ENCODE data around the gene NDUFB1. TPM values are rescaled to one million over a fixed set of nuclear protein-coding genes. Genes with fewer than 3 reads are reported as not detected.

Gene NDUFB1
- 100 to 1,000 TPM; 177 to 197 (median 190) TPM for polyA plus RNA-seq (ENCODE audit: insufficient read length in 3 of 3)

DNA sequence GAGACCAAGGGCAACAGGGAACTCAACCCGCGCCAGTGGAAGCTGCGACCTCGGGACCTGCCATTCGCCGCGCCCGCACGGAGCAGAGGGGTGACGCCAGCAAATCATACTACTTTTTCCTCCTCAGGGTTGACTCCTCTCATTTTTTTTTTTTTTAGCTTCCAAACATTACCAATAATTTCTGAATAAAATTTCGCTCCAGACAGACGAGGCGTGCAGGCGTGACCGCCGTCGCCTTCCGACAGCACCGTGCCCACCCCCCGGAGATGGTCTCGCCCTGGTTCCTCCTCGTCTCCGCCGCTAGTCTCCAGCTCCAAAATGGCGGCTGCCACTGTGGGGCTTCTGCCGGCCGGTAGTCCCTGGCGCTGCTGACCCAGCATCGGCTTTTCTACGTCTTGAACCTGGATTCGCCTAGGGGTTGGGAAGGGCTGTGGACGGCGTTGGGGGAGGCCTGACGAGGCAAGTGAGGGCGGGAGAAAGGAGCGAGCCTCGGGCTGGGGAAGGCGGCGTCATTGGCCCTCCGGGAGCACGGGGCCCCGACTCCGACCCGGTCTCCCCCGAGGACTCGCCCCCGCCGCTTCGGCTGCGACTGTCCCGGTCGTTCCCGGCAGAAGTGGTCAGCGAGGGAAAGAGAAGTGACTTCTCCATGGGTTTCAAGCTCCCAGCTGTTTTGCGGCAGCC lies at the start of gene NDUFB1, which contains the start of gene CPSF2:
NDUFB1 (minus strand) TSS at position 37 of the 681 bp plus-strand sequence. CDS start 4,069 bp downstream, outside the sequence.
CPSF2 (plus strand) TSS at position 300 of the 681 bp plus-strand sequence. CDS start 9,016 bp downstream, outside the sequence.
- DNase-seq (ENCODE audit: low read depth in 3 of 3, low spot score in 2 of 3) = peak; percentile 69 to 79 (median 73)

DNA sequence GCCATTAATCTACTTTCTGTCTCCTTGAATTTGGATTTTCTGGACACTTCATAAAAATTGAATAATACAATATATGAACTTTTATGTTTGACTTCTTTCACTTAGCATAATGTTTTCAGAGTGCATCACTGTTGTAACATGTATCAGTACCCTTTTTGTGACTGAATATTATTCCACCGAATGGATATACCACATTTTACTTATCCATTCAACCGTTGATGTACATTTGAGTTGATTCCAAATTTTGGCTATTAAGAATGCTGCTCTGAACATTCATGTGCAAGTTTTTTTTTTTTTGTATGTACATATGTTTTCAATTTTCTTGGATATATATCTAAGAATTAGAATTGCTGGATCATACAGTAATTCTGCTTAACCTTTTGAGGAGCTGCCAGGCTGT lies 43.5 kb upstream of the NDUFB1 start:
- no peak for DNase-seq (ENCODE audit: low read depth in 3 of 3, low spot score in 2 of 3)

DNA sequence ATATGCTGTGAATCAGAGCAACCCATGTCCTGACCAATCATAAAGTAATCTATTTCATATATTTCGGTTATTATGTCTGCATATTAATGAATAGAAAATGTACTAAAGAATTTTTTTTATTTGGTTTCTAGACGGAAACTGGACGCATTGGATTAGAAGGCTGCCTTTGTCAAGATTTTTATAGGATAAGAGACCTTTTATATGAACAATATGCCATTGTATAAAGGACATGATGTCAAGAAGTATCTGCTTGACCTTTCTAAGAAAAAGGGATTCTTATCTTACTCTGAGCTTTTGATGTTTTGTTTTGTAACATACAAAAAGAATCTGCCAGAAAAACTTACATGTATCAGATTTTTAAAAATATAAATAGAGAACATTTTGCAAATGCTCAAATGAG lies 40.0 kb upstream of the NDUFB1 start:
- no peak for DNase-seq (ENCODE audit: low read depth in 3 of 3, low spot score in 2 of 3)

DNA sequence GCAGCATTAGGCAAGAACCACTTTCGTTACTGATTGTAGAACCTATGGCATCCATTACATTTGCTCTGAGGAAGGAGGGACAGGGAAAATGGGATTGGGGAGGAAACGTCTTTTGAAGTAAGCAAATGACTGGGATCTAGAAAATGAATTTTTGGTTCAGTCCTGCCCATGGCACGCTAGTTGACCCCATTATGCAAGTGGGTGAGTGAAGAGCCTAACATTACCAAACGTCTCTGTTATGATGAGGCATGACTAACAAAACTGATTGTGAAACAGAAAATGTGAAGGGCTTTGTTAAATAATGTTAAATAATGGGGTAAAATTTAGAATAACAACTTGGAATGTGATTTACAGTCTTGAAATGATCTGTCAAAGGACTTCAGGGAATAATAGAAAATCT lies 39.1 kb upstream of the NDUFB1 start:
- DNase-seq (ENCODE audit: low read depth in 3 of 3, low spot score in 2 of 3) = no peak

DNA sequence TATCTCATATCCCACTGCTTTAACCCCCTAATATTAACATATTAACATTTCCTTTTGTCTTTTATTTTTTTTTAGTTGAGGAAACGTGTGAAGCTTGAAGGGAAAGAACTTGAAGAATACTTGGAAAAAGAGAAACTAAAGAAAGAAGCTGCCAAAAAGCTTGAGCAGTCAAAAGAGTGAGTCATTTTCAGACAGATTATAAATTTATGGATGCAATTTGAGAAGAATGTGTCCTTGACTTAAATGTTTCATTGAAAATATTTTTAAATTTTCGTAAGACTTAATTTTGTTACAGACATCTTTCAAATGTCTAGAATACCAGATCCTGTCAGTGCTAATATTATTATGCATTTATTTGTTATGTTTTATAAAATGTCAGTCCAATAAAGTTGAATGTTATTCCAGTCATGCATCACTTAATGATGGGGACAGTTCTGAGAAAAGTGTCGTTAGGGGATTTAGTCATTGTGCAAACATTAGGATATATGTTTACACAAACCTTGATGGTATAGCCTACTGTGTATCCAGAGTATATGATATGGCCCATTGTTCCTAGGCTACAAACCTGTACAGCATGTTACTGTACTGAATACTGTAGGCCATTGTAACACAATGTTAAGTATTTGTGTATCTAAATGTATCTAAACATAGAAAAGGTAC lies 32.9 kb upstream of the NDUFB1 start:
- no peak for DNase-seq (ENCODE audit: low read depth in 3 of 3, low spot score in 2 of 3)

DNA sequence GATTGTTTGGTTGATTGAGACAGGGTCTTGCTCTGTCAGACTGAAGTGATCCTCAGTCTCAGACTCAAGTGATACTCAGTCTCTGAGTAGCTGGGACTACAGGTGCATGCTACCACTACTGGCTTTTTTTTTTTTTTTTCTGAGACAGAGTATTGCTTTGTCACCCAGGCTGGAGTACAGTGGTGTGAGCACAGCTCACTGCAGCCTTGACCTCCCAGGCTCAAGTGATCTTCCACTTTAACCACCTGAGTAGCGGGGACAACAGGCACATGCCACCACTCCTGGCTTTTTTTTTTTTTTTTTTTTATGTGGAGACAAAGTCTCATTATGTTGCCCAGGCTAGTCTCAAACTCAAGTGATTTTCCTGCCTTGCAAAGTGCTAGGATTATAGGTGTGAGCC lies 32.1 kb upstream of the NDUFB1 start:
- no peak for DNase-seq (ENCODE audit: low read depth in 3 of 3, low spot score in 2 of 3)

DNA sequence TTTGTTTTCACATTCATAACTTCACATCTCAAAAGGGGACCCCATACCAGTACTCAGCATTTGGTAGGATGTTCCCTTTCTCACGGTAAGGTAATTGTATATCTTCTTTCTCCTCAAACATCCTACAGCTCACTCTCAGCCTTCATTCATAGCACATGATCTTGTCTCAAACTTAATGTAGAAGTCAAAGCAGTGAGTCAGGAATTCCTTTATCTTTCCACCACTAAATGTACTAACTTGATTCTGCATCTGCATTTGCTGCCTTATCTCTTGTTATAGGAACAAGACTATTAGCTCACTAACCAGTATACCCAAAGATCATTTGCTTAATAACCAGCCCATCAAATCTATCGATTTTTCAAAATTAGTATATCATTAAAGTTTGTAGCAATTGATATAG lies 23.2 kb upstream of the NDUFB1 start:
- no peak for DNase-seq (ENCODE audit: low read depth in 3 of 3, low spot score in 2 of 3)

DNA sequence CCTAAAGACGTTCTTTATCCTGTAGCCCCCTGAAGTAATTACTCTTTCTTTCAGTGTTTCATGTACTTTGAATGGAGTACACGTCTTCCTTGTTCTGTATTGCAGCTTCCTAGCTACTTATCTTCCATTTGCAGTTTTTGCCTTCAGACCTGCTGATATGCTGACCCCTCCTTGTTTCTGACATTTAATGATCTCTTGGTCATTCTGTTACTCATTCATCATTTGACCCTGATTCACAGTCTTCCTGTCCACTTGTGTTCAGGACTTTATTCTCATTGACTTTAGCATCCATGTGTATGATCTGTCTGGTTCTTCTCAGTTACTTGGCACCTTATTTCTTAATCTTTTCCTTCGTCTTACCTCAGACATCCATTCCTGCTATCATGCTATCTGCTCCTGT lies 22.5 kb upstream of the NDUFB1 start:
- no peak for DNase-seq (ENCODE audit: low read depth in 3 of 3, low spot score in 2 of 3)

DNA sequence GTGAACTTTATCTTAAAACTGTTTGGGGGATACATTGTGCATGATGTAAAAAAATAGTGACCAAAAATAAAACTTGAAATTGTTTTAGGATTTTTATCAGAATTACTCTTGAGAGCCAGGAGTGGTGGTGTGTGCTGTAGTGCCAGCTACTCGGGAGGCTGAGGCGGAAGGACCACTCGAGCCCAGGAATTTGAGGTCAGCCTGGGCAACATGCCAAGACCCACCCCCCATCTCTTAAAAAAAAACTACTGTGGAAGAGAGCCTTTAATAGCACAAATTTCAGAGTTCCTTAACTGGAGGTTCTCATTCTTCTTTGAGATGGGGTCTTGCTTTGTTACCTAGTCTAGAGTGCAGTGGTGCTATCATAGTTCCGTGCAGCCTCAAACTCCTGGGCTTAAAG lies 21.8 kb upstream of the NDUFB1 start:
- DNase-seq (ENCODE audit: low read depth in 3 of 3, low spot score in 2 of 3) = no peak

DNA sequence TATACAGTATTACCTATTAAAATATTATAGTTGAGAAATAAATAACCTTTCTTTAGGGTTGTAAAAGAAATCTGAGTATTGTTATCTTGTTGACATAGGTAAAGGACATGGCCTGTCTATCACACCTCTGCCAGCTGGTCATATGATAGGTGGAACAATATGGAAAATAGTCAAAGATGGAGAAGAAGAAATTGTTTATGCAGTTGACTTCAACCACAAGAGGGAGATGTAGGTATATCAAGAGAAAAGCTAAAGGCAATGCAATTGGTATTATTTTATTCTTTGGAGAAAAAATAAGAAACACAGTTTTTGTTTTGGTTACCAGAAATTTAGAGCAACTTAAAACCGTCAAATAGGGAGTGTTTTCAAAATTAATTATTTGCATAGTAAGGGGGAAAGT lies 13.8 kb upstream of the NDUFB1 start:
- peak in 2 of 3 donors; percentile 6 to 7 for DNase-seq (ENCODE audit: low read depth in 3 of 3, low spot score in 2 of 3)

DNA sequence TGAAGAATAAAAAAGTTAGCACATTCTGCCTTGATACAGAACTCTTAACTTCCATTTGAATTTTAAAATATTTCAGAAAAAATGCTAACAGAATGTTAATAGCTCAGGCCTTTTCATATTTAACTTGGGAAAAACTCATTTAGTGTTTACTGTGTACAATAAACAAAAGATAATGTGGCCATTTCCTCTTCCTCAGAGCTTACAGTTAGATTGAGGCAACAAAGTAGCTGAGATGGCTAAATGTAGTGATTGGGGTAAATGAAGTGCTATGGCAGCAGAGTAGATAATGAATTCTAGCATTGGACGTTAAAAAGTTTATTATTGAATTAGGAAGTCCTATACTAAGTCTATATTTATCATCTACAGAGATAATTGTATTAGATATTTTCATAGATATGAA lies 12.9 kb upstream of the NDUFB1 start:
- no peak for DNase-seq (ENCODE audit: low read depth in 3 of 3, low spot score in 2 of 3)

DNA sequence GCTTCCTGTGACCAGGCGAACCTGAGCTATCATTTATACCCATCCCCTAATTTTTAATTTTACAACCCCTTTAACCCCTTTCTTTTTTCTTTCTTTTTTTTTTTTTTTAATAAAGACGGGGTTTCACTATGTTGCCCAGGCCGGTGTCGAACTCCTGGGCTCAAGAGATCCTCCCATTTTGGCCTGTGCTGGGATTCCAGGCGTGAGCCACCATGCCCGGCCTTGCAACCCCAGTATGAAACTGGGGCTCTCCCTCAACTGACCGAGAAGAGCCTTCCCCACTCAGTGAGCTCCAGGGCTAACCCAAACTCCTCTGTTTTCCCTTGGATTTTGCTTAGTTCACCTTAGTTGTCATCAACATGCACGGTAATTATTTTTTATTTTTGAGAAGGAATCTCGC lies 1.3 kb upstream of the NDUFB1 start:
- peak in 1 of 3 donors; percentile 2 for DNase-seq (ENCODE audit: low read depth in 3 of 3, low spot score in 2 of 3)

DNA sequence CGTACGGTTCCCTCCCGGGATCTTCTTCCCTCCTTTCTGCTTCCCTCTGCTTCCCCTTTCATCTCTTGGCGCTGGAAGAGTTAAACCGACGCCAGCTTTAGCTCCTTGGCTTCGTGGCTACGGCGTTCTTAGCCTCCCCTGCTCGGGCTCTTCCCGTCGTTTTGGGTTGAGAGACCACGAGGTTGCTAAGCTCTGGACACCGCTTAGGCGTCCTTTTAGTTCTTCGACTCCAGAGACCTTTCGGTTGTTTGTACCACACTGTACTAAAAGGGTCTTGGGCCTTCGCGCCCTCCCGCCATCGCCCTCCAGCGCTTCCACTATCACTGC lies 808 bp upstream of the NDUFB1 start:
- no peak for DNase-seq (ENCODE audit: low read depth in 3 of 3, low spot score in 2 of 3)

DNA sequence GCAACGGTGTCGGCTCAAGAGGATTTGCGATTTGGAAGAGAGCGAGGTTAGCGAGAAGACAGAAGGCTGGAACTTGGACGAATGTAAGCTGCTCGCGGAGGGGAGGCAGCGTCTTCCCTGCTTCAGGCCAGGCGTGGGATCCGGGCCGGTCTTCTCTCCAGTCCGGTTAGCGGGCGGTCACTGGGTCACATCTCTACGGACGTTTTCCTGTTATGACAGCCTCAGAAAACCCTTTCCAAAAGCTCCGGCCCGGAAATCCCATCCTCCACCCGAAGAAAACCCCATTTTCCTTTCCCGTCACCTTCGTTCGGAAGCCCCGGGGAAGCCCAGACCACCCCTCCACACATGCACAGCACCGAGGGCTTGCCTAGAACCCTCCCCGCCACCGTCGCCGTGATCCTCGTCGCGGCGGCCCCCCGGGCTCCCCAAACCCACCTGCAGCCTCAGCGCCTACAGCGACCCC lies 268 bp downstream of the NDUFB1 start:
- DNase-seq (ENCODE audit: low read depth in 3 of 3, low spot score in 2 of 3) = peak in 1 of 3 donors; percentile 29

DNA sequence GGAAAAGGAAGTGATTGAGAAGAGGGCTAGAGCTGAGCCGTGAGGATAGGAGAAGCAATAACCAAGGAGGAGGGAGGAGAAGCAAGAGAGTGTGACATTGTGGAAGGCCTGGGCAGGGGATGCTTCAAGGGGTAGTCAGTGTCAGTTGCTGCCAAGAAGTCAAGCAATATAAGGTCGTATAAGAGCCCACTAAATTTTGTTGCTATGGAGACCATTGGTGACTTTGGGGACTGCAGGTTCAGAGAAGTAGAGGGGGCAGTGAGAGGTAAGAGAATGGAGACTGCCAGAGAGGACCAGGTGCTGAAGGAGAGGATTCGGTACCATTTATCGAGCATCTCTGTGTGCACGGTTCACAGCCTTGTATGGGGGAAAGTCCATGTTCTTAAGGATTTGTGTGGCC lies 12.0 kb downstream of the NDUFB1 start:
- DNase-seq (ENCODE audit: low read depth in 3 of 3, low spot score in 2 of 3) = no peak

DNA sequence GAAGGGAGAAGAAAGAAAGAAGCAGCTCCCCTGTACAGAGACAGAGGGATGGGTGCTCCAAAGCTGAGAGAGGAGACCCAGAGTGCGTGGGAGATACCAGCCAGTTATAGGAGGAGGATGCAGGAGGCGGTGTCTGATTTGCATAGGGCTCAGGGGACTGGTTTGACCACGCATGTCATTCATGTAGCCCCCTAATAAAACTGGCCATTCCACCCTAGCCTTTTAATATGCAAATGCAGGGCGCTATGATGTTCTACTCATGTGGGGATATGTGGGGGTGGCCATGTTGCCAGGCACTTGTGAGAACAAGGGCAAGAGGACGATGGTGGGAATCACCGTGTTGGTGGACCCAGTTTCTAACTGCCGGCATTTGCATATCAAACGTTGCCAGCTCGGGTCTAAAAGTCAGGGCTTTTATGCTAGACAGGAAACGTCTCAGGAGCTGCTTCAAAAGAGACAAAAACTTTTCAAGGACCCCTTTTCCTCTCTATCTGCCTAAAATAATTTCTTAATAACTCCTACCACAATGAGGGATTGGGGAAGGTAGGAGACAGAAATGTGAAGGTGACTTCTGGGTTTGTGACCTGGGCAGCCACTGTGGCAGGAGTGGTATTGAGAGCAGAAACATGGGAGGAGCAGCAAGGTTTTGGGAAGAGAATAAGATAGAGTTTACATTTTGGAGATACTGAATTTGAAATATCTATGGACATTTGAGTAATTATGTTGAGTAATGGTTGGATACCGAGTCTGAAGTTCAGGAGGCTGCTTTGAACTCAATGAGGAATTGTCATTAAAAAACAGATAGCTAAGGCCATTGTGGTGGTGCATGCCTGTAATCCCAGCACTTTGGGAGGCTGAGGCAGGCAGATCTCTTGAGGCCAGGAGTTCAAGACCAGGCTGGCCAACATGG lies 12.9 kb downstream of the NDUFB1 start:
- DNase-seq (ENCODE audit: low read depth in 3 of 3, low spot score in 2 of 3) = peak in 1 of 3 donors; percentile 6

DNA sequence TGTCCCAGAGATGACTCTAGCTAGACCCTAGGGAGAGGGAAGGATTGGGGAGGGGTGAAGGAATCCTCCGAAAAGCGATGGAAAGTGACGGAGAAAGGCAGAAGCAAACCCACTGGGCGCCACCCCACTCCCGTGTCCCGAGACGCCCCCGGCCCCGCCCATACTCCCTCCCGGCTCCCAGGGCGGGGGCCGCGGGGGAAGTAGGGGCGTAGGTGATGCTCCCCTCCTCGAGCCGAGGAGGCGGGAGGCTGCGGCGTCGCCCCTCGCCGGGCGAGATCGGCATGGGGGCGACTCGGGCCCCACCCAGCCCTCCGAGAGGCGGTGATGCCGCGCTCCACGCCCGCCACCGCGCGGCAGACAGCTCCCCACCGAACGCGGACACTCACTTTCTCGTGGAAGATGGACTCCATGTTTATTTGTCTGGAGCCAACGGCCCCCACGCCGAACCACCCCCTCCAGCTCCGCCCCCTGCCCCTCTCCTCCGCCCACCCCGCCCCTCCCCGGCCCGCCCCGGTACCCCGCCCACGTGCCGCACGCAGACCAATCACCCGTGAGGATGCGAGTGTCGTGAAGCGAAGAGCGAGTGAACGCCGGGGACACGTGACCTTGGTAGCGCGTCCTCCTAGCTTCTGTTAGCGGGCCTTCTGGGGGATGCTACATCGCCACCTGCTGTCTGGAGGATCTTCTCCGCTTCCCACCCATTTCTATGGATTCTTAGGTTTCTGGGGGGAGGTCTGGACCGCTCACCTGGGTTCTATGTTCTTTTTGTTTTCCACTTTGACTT lies 15.2 kb downstream of the NDUFB1 start, which contains the start of gene ATXN3:
ATXN3 (minus strand) TSS at position 440 of the 784 bp plus-strand sequence; CDS start at position 410, 30 bp downstream.
- DNase-seq (ENCODE audit: low read depth in 3 of 3, low spot score in 2 of 3) = peak; percentile 87 to 93 (median 90)

DNA sequence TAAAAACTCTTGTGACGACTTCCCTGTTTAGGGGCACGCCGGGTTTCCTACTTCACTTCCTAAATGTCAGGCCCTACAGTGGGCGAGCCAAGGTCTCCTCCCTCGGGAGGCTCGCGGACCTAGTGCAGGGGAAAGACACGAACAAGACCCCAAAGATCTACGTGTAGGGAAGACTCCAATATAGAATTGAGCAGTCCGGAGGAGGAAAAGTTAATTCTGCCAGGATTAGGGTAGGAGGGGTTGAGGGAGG lies 15.7 kb downstream of the NDUFB1 start:
- peak in 1 of 3 donors; percentile 56 for DNase-seq (ENCODE audit: low read depth in 3 of 3, low spot score in 2 of 3)

DNA sequence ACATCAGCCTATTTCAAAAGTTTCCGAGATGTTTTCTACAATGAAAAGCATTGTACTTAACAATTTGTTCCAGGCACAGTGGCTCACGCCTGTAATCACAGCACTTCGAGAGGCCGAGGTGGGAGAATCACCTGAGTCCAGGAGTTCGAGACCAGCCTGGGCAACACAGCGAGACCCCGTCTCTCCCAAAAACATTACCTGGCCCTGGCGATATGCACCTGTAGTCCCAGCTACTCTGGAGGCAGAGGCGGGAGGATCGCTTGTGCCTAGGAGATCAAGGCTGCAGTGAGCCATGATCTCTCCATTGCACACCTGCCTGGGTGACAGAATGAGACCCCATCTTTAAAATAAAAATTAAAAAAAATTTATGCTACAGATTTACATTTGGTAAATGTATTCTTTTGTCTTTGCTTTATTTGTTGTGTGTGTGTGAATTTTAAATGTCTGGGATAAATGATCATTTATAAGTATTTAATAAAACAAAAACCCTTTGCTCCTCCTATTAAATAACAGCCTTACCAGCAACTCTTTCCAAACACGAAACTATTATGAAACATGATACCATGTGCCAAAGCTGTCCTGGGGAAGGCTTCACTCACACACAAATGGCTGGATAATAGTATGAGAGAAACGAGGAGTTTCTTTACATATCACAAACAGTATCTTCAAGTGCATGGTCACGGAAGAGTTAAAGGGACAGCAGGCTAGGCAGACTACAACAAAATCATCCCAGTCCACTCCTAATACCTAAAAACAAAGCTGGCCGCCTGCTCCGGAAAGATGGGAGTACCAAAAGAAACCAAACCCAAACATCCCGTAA lies 16.2 kb downstream of the NDUFB1 start:
- peak in 1 of 3 donors; percentile 2 for DNase-seq (ENCODE audit: low read depth in 3 of 3, low spot score in 2 of 3)

Data from right renal cortex interstitium (tissue), 3 donors.